HG03139 (cell line): ENCODE results near the gene SLC16A8.
"Not testable (repeated sequence)": the region's sequence is repeated elsewhere in the genome, so short reads cannot be mapped to it uniquely, and the experiment has no call there.

ENCODE experiments used
- ATAC-seq: cut with Tn5 transposase; IDR thresholded peaks from one replicate; pipeline ENCODE4 v1.9.1; 2021; ENCODE audit not compliant: unreplicated experiment

Gene SLC16A8

DNA sequence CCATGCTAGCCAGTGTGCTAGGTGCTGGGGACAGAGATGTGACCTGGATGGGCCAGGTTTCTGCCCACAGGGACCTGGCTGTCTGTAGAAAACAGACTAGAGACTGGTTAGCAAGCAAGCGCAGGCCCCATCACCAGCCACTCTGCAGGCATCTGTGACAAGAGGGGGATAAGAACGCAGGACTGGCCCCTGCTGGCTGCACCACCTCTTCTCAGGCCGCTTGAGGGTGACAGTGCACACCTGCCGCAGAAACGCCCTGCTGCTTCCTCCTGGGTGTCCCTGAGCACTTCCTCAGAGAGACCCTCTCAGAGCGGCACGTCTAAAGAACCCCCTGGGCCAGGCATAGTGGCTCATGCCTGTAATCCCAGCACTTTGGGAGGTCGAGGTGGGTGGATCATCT lies 32.7 kb downstream of the SLC16A8 start:
- no peak for ATAC-seq

DNA sequence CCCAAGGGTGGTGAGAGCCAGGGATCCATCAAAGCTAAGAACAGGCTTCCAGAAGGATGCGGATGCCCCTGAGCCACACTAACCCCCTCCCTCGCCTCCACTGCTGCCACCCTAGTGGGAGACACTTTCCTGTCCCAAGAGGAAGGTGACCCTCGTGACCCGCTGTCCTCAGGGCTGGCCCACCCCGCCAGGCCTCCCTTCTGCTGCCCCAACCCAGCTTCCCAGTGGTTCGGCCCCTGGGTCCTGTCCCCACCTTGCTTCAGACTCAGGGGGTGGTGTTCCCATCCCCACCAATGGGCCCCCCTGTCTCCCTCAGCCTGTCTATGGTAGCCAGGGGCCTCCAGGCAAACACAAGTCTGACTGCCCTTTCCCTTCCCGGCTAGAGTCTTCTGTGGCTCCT lies 33.3 kb downstream of the SLC16A8 start:
- no peak for ATAC-seq

DNA sequence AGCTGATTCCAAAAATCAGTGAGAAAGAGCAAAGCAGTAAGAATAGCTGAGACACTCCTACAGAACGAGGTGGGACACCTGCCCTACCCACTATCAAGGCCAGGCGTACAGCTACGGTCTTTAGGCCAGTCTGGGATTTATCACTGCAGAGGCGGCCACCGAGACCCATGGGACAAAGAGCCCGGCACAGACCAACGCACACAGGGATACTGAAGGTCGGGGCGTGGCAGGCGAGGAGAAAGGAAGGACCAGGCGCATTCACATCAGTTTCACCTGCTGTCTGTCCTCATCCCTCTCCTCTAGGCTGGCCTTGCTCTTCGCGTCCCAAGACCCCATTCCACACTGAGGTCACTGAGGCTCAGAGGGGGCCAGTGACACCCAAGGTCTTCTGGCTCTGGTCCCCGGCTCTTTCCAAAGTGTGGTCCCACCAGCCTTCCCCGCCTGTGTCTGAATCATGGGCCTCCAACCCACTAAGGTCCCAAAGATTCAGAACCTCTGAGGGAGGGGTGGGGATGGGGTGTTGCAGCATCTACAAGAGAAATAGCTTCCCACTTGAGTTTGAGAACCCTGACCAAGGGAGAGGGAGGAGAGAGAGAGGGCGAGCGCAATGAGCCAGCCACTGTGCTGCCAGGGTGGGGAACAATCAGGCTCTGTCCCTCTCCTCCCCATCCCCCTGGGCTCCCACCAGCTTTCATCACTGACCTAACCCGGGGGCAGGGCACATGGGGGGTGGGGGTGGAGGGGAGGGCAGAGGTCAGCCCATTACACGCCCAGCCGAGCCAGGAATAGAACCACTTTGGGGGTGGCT lies 34.0 kb downstream of the SLC16A8 start:
- ATAC-seq: no peak

DNA sequence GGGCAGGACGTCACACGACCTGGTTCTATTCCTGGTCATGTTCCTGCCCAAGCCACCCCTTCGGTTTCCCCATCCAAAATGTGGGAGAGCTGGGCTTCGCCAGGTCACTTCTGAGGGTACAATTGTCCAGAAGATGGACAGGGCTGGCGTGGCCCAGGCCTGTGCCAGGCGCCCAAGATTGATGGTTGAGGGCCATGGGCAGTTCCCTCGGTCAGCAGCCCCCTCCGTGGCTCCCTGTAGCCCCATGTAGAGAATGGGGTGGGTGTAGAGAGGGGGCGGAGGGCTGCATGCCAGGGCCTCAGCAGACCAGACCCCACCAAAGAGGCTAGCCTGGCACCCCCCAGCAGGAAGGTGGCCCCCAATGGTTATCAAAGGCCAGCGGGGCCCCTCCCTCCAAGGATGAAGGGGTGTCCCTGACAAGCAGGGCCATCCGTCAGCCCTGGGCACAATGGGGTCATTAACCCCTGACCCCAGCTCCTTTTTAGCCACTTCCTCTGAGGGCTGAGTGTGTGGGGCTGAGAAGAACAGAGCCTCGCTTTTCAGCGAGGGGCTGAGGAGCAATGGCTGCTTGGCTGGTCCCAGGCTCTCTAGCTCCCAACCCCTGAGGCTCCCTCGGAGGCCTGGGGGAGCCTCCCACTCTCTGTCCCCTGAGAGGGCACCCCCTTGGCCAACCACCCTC lies 37.8 kb downstream of the SLC16A8 start:
- ATAC-seq: no peak

DNA sequence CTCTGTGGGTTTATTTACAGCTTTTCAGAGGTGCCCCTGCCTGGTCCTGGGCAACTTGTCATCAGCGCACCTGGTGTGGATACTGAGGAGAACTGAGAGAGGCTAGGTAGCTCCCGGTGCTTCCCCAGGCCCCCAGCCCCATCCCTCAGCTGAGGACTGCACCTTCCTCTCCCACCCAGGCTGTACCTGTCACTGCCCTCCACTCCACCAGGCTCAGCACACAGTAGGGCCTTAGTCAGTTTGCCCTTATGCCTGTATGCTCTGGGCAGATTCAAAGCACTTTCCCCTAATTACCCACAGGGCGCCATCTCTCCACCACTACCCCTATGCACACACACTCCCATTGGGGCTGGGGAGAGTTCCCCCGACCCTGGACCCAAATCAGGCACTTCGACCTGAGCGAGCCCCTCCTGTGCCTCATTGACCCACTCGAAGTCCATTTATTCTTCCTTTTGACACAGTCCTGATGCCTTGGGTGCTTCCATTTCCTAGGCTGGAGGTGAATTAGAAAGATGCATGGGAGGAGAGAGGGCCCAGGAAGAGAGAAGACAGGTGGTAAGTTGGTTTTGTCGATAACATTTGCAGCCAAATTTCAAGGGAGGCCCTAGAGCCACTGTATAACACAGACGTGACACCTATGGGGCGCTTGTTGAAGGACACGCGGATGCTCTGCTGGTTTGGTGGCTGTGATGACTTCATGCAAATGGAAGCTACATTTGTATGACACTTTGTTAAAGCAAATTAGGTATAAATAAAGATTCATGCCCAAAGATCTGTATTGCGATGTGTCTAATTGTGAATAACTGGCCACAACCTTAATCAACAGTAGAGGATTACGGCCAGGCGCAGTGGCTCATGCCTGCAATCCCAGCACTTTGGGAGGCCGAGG lies 40.6 kb downstream of the SLC16A8 start:
- no peak for ATAC-seq

DNA sequence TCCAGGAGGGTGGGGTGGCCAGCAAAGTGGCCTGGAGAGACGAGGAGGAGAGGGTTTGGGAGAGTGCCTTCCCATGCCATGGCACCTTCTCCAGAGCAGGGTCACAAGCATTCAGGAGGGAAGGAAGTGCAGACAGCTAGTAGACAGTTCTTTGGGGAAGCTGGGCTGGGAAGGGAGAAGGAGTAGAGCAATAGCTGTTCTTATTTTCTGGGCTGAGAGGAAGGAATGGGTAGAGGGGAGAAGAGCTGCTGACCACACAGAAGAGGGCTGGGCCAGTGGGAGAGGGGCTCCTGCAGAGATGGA lies 41.5 kb downstream of the SLC16A8 start:
- no peak for ATAC-seq

DNA sequence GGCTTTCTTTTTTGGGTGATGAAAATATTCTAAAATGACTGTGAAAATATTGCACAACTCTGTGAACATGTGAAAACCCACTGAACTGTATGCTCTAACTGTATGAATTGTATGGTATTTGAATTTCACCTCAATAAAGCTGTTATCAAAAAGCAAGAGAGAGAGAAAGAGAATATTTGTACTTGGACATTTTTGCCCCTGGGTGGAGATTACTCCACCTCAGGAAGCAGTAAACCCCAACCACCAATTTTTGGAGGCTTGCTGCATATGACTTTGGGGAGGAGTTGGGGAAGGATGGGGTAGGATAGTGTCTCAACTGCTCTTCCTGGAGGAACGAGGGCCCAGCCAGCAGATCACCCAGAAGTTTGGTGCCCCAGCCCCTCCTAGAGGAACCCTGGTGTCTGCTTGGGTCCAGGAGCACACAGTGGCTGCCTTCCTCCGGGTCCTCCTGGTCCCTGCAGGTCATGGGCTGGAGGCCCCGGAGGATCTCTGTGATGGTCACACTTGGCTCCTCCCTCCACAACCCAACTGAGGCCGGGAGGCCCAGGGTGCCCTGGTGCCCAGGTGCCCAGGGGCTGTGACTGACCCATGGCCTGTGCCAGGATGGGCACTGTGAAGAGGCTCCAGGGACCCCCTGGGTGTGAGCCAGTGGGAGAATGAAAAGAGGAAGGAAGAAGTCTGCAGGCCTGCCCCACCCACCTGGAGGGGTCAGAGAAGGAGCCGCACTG lies 42.1 kb downstream of the SLC16A8 start:
- ATAC-seq: no peak

DNA sequence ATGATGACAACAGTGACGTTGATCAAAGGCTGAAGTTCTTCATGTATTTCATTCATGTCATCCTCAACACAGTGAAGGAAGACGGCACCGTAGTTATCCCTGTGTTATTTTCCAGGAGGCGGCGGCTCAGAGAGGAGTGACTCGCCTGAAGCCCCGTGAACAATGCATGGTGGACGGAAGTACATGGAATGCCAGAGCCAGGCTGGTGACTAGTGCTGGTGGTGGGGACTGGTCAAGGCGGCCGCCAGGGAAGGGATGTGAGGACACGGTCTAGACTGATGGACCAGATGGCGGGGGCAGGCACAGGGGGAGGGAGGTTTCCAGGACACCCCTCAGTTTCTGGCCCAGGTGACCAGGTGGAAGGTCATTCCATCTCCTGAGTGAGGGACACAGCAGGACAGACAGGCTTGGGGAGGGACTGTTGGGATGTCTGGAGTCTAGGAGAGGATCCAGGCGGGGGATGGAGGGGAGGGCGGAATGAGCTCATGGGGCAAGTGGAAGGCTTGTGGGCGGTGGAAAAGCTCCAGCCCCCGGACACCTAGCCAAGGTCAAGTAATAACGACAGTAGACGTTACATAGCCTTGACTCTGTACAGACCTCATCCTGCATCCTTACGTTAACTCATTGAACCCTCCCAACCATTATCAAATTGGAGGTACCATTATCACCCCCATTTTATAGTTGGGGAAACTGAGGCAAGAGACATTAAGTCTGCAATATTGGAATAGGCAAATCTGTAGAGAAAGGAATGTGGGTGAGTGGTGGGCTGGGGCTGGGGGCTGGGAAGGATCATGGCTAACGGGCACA lies 42.8 kb downstream of the SLC16A8 start:
- no peak for ATAC-seq

DNA sequence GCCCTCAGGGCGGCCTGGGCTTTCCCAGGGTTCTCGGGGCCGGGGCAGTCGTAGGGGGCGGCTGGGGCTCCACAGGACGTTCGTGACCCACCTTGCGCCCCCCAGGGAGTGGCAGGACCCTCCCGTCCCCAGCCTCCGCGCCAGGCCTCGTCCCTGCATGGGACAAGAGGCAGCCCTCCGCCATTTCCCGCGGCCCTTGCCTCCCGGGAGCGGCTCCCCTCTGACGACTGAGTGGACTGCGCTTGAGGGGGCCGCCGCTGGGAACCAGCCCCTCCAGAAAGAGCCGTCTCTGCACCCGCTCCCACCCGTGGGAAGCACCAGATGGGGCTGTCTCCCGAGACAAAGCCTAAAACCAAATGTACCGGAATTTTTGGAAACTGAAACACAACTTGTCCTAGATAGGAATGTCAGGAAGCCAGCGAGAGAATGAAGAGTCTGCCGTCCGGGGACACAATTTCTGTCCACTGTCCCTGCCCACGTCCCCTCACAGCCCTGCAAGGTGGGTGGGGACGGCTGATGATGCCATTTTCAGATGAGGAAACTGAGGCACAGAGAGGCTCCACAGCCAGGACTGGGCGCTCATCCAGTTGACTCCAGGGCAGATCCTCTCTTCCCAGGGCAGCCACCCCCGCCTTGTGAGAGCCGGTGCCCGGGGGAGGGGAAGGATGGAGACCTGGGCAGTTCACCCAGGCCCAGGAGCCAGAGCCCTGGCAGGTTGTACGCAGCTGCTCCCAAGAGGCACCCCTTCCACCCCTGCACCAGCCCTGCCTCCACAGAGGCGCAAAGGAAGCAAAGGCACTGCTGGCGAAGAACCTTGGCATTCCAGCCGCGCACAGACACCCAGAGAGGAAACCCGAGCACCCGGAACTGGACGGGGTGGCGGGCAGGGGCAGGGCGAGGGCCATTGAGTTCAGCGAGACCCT lies 44.8 kb downstream of the SLC16A8 start:
- no peak for ATAC-seq

DNA sequence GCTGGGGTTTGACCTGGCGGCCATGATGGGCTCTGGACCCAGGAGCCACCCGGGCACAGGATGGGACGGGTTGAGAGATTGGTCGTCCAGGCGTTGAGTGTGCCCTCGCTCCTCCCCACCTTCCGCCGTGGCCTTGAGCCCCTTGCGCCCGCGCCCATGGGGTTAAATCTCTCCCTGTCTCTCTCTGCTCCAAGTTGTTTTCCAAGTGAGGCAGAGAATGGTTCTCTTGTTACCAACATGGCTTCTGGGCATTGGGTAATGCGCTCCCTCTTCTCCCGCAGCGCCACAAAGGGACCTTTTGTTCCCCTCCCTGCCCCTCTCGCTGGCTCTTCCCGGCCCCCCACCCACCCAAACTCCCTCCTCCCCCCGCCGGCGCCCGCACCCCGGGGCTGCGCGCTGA lies 45.6 kb downstream of the SLC16A8 start:
- ATAC-seq: no peak

DNA sequence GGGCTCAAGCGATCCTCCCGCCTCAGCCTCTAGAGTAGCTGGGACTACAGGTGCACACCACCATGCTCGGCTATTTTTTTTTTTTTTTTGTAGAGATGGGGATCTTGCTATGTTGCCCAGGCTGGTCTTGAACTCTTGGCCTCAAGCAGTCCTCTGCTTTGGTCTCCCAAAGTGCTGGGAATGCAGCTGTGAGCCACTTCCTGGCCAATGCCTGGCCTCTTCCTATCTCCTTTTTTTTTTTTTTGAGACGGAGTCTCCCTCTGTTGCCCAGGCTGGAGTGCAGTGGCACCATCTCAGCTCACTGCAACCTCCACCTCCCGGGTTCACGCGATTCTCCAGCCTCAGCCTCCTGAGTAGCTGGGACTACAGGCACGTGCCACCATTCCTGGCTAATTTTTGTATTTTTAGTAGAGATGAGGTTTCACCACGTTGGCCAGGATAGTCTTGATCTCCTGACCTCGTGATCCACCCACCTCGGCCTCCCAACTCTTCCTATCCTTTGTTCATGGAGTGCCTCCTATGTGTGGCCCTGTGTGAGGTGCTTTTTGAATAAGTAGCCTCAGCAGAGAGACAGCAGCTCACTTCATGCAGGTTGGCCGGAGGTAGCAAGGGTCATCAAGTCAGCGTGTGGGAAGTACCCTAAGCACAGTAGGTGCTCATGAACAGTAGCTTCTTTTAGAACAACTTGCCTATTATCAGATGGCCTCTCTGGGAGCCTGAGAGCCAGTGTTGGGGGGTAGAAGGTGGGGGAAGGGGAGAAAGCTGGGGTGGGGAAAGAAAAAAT lies 46.4 kb downstream of the SLC16A8 start:
- not testable (repeated sequence) for ATAC-seq

DNA sequence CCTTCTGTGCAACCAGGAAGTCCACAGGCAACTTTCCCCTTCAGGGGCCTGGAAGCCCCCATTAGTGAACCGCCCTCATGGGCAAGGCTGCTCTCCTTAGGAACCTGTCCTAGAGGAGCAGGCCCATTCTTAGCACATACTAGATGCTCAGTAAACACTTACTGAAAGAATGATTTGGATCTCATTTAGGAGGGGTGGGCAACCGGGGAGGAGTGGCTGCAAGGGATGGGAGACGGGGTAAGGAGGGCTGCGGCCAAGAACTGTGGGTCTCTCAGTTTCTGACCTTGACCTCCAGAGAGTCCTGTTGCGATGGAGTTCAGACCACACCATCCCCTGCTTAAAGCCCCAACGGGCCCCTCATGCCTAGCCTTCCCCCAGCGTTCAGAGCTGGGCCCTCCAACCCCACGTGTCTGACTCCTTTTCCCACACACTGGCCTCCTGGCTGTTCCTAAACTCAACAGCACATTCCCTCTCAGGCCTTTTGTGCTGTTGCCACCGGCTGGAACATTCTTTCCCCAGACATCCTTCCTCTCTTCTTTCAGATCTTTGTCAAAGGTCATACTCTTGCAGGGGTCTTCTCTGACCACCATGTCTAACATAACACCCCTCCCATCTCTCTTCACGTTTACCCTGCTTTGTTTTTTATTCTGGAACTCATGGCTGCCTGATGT lies 47.5 kb downstream of the SLC16A8 start:
- ATAC-seq: no peak

DNA sequence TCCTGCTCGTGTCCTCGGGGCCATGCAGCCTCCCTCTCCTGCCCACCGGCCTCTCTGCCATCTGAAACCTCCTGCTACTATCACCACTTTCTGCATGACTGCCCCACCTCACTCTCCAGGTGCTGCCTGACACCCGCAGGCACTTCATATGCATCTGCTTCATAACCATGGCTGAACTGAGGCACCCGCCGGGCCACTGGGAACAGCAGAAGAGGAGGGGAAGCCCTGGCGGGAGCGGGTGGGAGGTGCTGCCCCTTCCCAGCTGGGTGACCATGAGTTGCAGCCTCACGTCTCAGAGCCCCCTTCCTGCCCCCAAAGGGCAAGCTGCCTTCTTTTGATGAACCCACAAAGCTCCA lies 48.5 kb downstream of the SLC16A8 start:
- ATAC-seq: no peak

DNA sequence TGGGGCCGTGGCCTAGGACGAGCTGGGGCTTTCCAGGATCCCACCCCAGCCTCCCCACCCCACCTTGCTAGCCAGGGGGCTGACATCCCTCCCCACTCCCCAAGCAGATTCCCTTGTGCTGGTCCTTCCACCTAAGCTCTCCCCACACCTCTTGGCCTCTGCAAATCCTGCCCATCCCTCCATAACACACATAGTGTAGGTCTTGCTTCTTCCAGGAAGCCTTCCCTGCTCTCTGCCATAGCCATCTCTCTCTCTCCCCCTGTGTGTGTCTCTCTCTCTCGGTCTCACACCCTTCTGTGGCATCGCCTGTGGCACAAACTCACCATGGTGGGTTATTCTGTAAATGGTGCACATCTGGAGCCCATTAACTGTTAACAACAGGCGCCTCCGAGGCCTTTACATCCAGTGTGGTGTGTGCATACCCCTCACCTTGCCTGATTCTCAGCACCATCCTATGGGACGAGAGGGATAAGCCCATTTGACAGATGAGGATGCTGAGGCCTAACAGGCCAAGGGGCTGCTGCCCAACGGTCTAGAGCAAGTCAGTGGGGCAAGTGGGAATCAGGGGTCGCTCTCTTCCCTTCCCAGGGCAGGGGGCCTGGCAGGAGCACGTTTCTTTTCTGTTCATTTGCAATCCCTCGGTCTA lies 49.0 kb downstream of the SLC16A8 start:
- no peak for ATAC-seq

DNA sequence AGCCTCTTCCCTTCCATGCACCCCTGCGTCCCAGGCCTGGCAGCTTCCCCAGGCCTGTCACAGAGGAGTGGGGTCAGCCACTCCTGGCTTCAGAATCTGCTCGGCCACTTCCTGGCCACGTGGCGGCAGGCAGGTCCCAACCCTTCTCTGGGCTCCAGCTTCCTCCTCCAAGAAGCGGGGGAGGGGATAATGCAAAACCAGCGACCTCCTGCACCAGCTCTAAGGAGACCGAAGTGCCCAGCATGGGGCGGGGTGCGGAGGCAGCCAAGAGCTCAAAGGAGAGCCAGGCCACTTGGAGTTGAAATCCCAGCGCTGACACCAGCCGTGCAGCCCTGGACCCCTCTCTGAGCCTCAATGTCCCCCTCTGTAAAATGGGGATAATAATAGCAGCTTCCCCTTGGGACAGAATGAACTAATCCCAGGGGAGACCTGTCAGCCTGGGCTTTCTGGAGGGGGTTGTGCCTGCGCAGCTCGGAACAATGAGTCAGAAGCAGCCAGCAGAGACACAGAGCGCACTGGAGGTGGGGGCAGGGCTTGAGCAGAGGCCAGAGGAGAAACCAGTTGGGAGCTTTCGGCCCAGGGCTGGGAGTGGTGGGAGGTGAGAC lies 49.6 kb downstream of the SLC16A8 start:
- ATAC-seq: no peak

DNA sequence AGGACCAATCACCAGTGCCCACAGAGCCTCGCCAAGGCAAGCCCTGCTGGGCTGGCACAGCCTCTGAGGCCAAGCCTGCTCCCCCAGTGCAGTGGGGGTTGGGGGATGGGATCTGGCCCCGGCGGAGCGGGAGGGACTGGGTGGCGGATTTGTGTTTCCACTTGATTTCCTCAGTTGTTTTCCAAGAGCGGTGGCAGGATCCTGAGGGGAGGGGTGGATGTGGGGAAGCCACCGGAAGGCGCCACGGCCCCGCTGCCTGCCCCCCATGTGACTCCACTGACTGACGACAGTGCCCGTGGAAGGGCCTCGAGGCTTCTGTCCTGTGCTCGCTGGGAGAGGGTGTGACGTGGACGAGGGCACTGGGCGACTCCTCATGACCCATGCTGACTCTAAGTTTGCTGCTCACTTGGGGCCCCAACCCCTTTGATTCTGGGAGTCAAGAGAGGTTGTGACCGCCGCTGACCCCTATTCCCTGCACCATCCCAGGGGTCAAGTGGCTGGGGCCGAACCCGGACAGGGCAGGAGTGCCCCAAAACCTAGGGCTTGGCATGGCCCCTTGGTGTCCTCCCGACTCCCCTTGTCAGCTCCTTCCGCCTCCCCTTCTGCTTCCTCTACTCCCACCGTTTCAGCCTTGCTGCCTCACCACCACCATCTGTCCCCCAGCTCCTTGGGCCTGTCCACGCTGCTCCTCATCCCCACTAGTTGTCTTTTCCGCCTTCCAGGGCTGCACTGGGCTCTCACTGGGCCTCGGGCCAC lies 50.3 kb downstream of the SLC16A8 start:
- no peak for ATAC-seq
